ENCODE measurements around the gene PPFIA4. TPM values are rescaled to one million over a fixed set of nuclear protein-coding genes. Genes with fewer than 3 reads are reported as not detected.

Gene PPFIA4
- total RNA-seq, 1 experiment from 2014 or later: 10.8 TPM

DNA sequence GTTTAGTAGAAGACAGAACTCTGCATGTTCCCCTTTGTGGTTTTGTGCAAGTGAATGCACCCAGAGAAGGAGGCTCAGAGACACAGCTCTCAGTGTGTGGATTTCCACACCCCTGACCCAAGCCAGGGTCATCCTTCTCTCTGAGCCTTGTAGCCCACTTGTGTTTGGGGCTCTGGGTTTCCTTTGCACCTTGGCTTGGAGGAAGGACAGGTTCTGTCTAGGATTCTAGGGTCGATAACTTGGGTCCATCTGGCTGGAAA, 32.3 kb downstream of the PPFIA4 start:
- ChIA-PET RAD21 (ENCODE audit: low non-redundant PET in 1 of 2, low total read pairs in 2 of 2, uncharacterized antibody in 2 of 2, unreplicated experiment in 2 of 2) (no interaction called here), POLR2A (no interaction called here), CTCF (no interaction called here)
- BruUV-seq (replicated peaks): no TSS peak
- Histone ChIP-seq H3K4me2 (ENCODE audit: low read length) (no peak overlapping the region), H3K9ac (ENCODE audit: low read length) (no peak overlapping the region), H3K9me3 (ENCODE audit: control insufficient read depth in 1 of 2, insufficient read depth in 1 of 2, low read depth in 1 of 2, low read length in 2 of 2) (no peaks in the 10 kb centered on the region), H3K9me2 (ENCODE audit: insufficient read depth) (no peaks in the 10 kb centered on the region), H3K27ac (ENCODE audit: low read depth, low read length) (no peak overlapping the region), H4K20me1 (ENCODE audit: insufficient read depth) (no peaks in the 10 kb centered on the region), H3K4me1 (ENCODE audit: control insufficient read depth in 1 of 2, insufficient read depth in 2 of 2, low read length in 2 of 2) (no peaks in the 10 kb centered on the region), H3K36me3 (ENCODE audit: control insufficient read depth in 1 of 2, insufficient read depth in 2 of 2, low read length in 2 of 2) (peaks cover 0 to 5% of the 10 kb centered on the region in 2 experiments; a peak in 2 of 4 replicates), H3K27me3 (ENCODE audit: insufficient read depth, low read length) (no peaks in the 10 kb centered on the region), H3K4me3 (replicated peaks in 1 of 2; ENCODE audit: low read depth in 1 of 2, low read length in 2 of 2) (no peak overlapping the region), H2AFZ (ENCODE audit: low read depth, low read length, poor library complexity, severe bottlenecking) (no peak overlapping the region), H3K79me2 (ENCODE audit: insufficient read depth, low read length) (no peaks in the 10 kb centered on the region)
- ATAC-seq (no peak), DNase-seq (ENCODE audit: low read depth, low spot score) (no peak)
- intact Hi-C loops (cut with micrococcal nuclease): no loop called here
- TF ChIP-seq ZNF274 (IDR thresholded peaks at IDR 0.05; ENCODE audit: low read depth, low read length) (no peak), YY1 (IDR thresholded peaks at IDR 0.05; ENCODE audit: extremely low read depth, insufficient replicate concordance, low read depth, low read length) (no peak), CEBPB (IDR thresholded peaks at IDR 0.05; ENCODE audit: low read depth) (no peak), POLR2A (IDR thresholded peaks at IDR 0.05; ENCODE audit: borderline replicate concordance, extremely low read depth, insufficient read depth, insufficient read length) (no peak), JUND (IDR thresholded peaks at IDR 0.05) (no peak), ZFX (IDR thresholded peaks at IDR 0.05) (no peak), POLR2AphosphoS5 (IDR thresholded peaks at IDR 0.05; ENCODE audit: low read depth, low read length) (no peak), CBX3 (IDR thresholded peaks at IDR 0.05; ENCODE audit: low read depth) (no peak), CTCF (IDR thresholded peaks at IDR 0.05 in 2 of 3, conservative IDR thresholded peaks at IDR 0.05 in 1 of 3; ENCODE audit: borderline replicate concordance in 1 of 3, insufficient read depth in 1 of 3, low read depth in 2 of 3, low read length in 2 of 3) (no peak), ELF1 (IDR thresholded peaks at IDR 0.05; ENCODE audit: borderline replicate concordance, low read depth) (no peak), SRF (IDR thresholded peaks at IDR 0.05; ENCODE audit: low read depth) (no peak), EZH2 (IDR thresholded peaks at IDR 0.05) (no peak), TCF7L2 (IDR thresholded peaks at IDR 0.05; ENCODE audit: borderline replicate concordance, extremely low read depth, insufficient read depth, insufficient read length) (no peak), SP1 (IDR thresholded peaks at IDR 0.05; ENCODE audit: low read depth) (no peak), RAD21 (IDR thresholded peaks at IDR 0.05; ENCODE audit: low read depth) (no peak), FOSL1 (IDR thresholded peaks at IDR 0.05; ENCODE audit: low read depth) (no peak), SIN3A (IDR thresholded peaks at IDR 0.05; ENCODE audit: low read depth) (no peak), EGR1 (IDR thresholded peaks at IDR 0.05; ENCODE audit: low read depth) (no peak)
- TF ChIP-seq, protein P1, sequence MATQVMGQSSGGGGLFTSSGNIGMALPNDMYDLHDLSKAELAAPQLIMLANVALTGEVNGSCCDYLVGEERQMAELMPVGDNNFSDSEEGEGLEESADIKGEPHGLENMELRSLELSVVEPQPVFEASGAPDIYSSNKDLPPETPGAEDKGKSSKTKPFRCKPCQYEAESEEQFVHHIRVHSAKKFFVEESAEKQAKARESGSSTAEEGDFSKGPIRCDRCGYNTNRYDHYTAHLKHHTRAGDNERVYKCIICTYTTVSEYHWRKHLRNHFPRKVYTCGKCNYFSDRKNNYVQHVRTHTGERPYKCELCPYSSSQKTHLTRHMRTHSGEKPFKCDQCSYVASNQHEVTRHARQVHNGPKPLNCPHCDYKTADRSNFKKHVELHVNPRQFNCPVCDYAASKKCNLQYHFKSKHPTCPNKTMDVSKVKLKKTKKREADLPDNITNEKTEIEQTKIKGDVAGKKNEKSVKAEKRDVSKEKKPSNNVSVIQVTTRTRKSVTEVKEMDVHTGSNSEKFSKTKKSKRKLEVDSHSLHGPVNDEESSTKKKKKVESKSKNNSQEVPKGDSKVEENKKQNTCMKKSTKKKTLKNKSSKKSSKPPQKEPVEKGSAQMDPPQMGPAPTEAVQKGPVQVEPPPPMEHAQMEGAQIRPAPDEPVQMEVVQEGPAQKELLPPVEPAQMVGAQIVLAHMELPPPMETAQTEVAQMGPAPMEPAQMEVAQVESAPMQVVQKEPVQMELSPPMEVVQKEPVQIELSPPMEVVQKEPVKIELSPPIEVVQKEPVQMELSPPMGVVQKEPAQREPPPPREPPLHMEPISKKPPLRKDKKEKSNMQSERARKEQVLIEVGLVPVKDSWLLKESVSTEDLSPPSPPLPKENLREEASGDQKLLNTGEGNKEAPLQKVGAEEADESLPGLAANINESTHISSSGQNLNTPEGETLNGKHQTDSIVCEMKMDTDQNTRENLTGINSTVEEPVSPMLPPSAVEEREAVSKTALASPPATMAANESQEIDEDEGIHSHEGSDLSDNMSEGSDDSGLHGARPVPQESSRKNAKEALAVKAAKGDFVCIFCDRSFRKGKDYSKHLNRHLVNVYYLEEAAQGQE (IDR thresholded peaks at IDR 0.05; ENCODE audit: low read depth): no peak
- TF ChIP-seq, protein P2, sequence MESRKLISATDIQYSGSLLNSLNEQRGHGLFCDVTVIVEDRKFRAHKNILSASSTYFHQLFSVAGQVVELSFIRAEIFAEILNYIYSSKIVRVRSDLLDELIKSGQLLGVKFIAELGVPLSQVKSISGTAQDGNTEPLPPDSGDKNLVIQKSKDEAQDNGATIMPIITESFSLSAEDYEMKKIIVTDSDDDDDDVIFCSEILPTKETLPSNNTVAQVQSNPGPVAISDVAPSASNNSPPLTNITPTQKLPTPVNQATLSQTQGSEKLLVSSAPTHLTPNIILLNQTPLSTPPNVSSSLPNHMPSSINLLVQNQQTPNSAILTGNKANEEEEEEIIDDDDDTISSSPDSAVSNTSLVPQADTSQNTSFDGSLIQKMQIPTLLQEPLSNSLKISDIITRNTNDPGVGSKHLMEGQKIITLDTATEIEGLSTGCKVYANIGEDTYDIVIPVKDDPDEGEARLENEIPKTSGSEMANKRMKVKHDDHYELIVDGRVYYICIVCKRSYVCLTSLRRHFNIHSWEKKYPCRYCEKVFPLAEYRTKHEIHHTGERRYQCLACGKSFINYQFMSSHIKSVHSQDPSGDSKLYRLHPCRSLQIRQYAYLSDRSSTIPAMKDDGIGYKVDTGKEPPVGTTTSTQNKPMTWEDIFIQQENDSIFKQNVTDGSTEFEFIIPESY (IDR thresholded peaks at IDR 0.05; ENCODE audit: extremely low read depth, insufficient replicate concordance, low read length): no peak

Data from HCT116 (cell line).